ENCODE data around the gene NAT10.

The NAT10 gene

DNA sequence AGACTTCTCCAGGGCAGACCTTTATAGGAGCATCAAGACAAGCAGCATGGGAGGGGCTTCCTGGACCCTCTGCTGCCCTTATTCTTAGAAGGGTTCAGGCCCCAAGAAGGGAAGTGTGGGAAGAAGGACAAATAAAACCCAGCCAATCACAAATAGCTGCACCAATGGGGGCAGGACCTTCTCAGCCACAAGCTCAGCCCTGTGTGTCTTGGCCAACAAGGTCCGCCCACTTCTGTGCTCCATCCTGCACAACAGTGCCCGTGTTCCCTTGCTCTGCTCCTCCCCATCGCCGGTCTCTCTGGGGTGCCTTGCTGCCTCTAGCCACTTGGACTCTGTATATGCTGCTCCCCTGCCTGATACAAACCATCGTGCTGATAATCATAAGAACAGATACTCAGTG, 86.1 kb downstream of the NAT10 start:
- no peak for DNase-seq

DNA sequence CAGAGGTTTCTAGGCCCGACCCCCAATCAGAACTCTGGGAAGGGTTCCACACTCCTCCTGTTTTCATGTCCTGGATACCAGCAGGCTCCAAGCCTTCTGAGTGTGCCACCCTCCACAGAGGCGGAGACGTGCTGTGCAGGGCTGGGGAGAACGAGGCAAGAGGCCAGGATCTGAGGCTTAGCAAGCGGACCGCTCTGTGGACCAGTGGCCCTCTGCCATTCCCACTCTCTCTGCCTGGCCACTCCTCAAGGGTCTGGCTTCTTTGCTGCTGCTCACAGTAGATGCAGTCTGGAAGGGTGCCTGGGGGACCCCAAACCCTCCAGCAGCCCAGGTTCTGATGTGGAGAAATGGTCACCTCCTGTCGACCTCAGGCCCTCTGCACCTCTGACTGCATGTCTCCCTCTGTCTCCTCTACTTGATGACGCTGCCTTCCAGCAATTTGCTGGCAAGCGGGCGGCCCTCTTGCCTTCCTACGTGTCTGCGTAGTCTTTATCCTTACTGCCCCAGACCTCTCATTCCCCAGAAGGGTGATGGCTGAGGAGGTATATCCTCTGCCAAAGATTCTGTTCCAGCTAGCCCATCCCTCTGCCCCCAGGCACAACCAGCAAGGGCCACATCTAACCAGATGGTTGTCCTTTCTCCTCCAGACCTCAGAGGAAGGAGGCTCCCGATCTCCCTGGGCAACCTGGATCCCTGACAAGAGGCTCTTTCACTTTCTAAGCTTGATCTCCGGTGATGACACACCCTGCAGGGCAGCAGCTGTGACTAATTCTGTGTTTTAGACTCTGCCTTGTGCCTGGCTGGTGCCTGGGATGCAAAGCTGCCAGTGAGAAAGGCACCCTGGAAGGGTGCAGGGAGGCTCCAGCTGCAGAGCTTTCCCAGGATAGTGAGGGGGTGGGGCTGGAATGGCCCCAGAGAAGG, 87.3 kb downstream of the NAT10 start:
- DNase-seq: no peak

DNA sequence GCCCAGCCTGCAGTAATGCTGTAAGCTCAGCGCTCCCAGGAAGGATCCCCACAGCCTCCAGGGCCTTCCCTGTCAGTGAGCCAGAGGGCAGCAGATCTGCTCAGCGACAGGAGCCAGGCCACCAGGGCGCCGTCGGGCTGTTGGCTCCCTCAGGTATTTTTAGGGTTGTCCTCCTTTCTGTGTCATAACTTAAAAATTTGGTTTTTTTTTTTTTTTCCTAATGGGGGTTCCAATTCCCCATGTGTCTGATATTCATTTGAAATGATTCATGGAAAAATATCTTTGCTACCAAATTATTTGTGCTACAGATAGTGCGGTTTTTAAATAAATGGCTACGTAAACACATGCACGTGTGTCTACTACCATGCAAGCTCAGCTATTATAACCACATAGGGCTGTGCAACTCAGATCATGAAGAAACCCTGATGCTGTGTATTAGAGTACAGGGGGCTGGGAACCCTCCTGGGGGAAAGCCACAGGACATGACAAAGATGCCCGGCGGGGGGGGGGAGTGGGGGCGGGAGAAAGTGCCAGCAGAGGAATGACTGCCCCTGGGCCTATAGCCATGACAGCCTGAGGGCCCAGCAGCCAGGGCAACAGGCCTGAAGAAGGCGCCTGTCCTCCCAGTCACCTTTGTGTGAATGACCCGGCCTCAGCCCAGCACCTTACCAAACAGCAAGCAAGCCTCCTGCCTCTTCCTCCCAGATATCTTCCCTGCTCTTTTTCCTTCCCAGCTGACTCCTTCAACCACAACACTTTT, 89.3 kb downstream of the NAT10 start:
- DNase-seq: no peak

Data from CD4-positive, alpha-beta T cell treated with Interleukin-15 for 1 hour (primary cell).